GM12874 (cell line): Measurements from ENCODE around the gene UBE2D2.

ENCODE experiments used
- CTCF ChIP-seq: IDR thresholded peaks from 2 replicates; pipeline ENCODE4 v1.5.1; 2011; ENCODE audit warnings: low read depth, mild to moderate bottlenecking, control low read depth, low read length, moderate library complexity; ENCODE audit not compliant: insufficient read depth

Gene UBE2D2

GRCh38 chr5:139597134-139597533, 36.0 kb downstream of the UBE2D2 start:
- TF ChIP-seq CTCF, result no peak

- TF ChIP-seq CTCF, result no peak
Observed at GRCh38 chr5:139600336-139600949, 39.3 kb downstream of the UBE2D2 start.

GRCh38 chr5:139601429-139601828, 40.3 kb downstream of the UBE2D2 start:
- no peak for TF ChIP-seq CTCF

- TF ChIP-seq CTCF, result no peak
Observed at GRCh38 chr5:139605887-139606286, 44.7 kb downstream of the UBE2D2 start.

- TF ChIP-seq CTCF, result no peak
Observed at GRCh38 chr5:139611703-139612584, 50.8 kb downstream of the UBE2D2 start.

GRCh38 chr5:139619861-139620260, 58.7 kb downstream of the UBE2D2 start:
- TF ChIP-seq CTCF, result no peak

- no peak for TF ChIP-seq CTCF
Observed at GRCh38 chr5:139630855-139631254, 69.7 kb downstream of the UBE2D2 start.
